ENCODE measurements around the gene NFYC.

Gene NFYC

GRCh38 chr1:40650075-40650474, 41.4 kb upstream of the NFYC start:
- DNase-seq (ENCODE audit: low read depth), result no peak
- TF ChIP-seq CTCF (IDR thresholded peaks at IDR 0.05; ENCODE audit: control insufficient read depth, insufficient read depth, low read depth, low read length, missing control alignments), result peak; percentile 34

GRCh38 chr1:40651138-40651857, 40.2 kb upstream of the NFYC start:
- no peak overlapping the region for H3K4me3 ChIP-seq (ENCODE audit: control insufficient read depth, low read depth, low read length)
- TF ChIP-seq CTCF (IDR thresholded peaks at IDR 0.05; ENCODE audit: control insufficient read depth, insufficient read depth, low read depth, low read length, missing control alignments), result no peak
- no peak for DNase-seq (ENCODE audit: low read depth)

More at GRCh38 chr1:40650075-40650474, 41.4 kb upstream of the NFYC start:
- no peak overlapping the region for H3K4me3 ChIP-seq (ENCODE audit: control insufficient read depth, low read depth, low read length)

GRCh38 chr1:40652468-40652867, 39.0 kb upstream of the NFYC start:
- H3K4me3 ChIP-seq (ENCODE audit: control insufficient read depth, low read depth, low read length), result no peak overlapping the region
- TF ChIP-seq CTCF (IDR thresholded peaks at IDR 0.05; ENCODE audit: control insufficient read depth, insufficient read depth, low read depth, low read length, missing control alignments), result no peak
- no peak for DNase-seq (ENCODE audit: low read depth)

GRCh38 chr1:40652979-40653378, 38.5 kb upstream of the NFYC start:
- H3K4me3 ChIP-seq (ENCODE audit: control insufficient read depth, low read depth, low read length), result no peak overlapping the region
- DNase-seq (ENCODE audit: low read depth), result no peak
- no peak for TF ChIP-seq CTCF (IDR thresholded peaks at IDR 0.05; ENCODE audit: control insufficient read depth, insufficient read depth, low read depth, low read length, missing control alignments)

GRCh38 chr1:40653851-40654537, 37.5 kb upstream of the NFYC start:
- H3K4me3 ChIP-seq (ENCODE audit: control insufficient read depth, low read depth, low read length), result no peak overlapping the region
- DNase-seq (ENCODE audit: low read depth), result no peak

GRCh38 chr1:40657046-40657445, 34.5 kb upstream of the NFYC start:
- no peak for TF ChIP-seq CTCF (IDR thresholded peaks at IDR 0.05; ENCODE audit: control insufficient read depth, insufficient read depth, low read depth, low read length, missing control alignments)
- no peak for DNase-seq (ENCODE audit: low read depth)

More at GRCh38 chr1:40653851-40654537, 37.5 kb upstream of the NFYC start:
- TF ChIP-seq CTCF (IDR thresholded peaks at IDR 0.05; ENCODE audit: control insufficient read depth, insufficient read depth, low read depth, low read length, missing control alignments), result no peak

More at GRCh38 chr1:40657046-40657445, 34.5 kb upstream of the NFYC start:
- H3K4me3 ChIP-seq (ENCODE audit: control insufficient read depth, low read depth, low read length), result no peak overlapping the region

Data from AG09309 (cell line).